ENCODE measurements around the gene THBD. TPM values are rescaled to one million over a fixed set of nuclear protein-coding genes. Genes with fewer than 3 reads are reported as not detected.
A peak's percentile ranks its signal among the peaks of the same experiment; 100 is the strongest.

The THBD gene
- total and polyA plus RNA-seq, 2 donors (not counting 1 experiment from before 2014, with no cell fraction given), result 0.99 to 8.4 TPM

GRCh38 chr20:23000232-23000947 lies 49.1 kb downstream of the THBD start:
- Histone ChIP-seq H3K9me3 (ENCODE audit: control insufficient read depth, insufficient read depth, low read depth, low read length) (no peaks in the 10 kb centered on the region), H3K9ac (ENCODE audit: insufficient read depth, low read length) (no peak overlapping the region), H3K4me2 (ENCODE audit: extremely low read depth, insufficient read depth, low read length) (no peak overlapping the region), H3K4me3 (replicated peaks in 1 of 4; ENCODE audit: control extremely low read depth in 1 of 4, insufficient read depth in 1 of 4, low read depth in 3 of 4, low read length in 4 of 4) (no peak overlapping the region), H3K27me3 (ENCODE audit: control insufficient read depth, insufficient read depth, low read length) (no peaks in the 10 kb centered on the region), H4K20me1 (ENCODE audit: control insufficient read depth, extremely low read depth, insufficient read depth, low read length) (no peaks in the 10 kb centered on the region), H3K4me1 (ENCODE audit: control insufficient read depth, extremely low read depth, insufficient read depth, low read length) (no peaks in the 10 kb centered on the region), H2AFZ (ENCODE audit: low read length) (no peak overlapping the region), H3K36me3 (ENCODE audit: control insufficient read depth, insufficient read depth, low read length) (no peaks in the 10 kb centered on the region), H3K79me2 (ENCODE audit: control insufficient read depth, insufficient read depth, low read length) (no peaks in the 10 kb centered on the region), H3K27ac (ENCODE audit: insufficient read depth, low read length) (no peak overlapping the region)
- TF ChIP-seq EZH2 (IDR thresholded peaks at IDR 0.05; ENCODE audit: low read length, missing control alignments), result no peak
- TF ChIP-seq CTCF (conservative IDR thresholded peaks at IDR 0.05 in 1 of 2, IDR thresholded peaks at IDR 0.05 in 1 of 2; ENCODE audit: low read depth in 1 of 2, low read length in 2 of 2), result no peak
- no peak for DNase-seq (ENCODE audit: low read depth in 2 of 2)

- TF ChIP-seq EZH2 (IDR thresholded peaks at IDR 0.05; ENCODE audit: low read length, missing control alignments) (no peak), CTCF (conservative IDR thresholded peaks at IDR 0.05 in 1 of 2, IDR thresholded peaks at IDR 0.05 in 1 of 2; ENCODE audit: low read depth in 1 of 2, low read length in 2 of 2) (no peak)
- Histone ChIP-seq H2AFZ (ENCODE audit: low read length) (no peak overlapping the region), H3K27me3 (ENCODE audit: control insufficient read depth, insufficient read depth, low read length) (no peaks in the 10 kb centered on the region), H4K20me1 (ENCODE audit: control insufficient read depth, extremely low read depth, insufficient read depth, low read length) (no peaks in the 10 kb centered on the region), H3K4me1 (ENCODE audit: control insufficient read depth, extremely low read depth, insufficient read depth, low read length) (no peaks in the 10 kb centered on the region), H3K9me3 (ENCODE audit: control insufficient read depth, insufficient read depth, low read depth, low read length) (no peaks in the 10 kb centered on the region), H3K4me2 (ENCODE audit: extremely low read depth, insufficient read depth, low read length) (no peak overlapping the region), H3K79me2 (ENCODE audit: control insufficient read depth, insufficient read depth, low read length) (no peaks in the 10 kb centered on the region), H3K4me3 (replicated peaks in 1 of 4; ENCODE audit: control extremely low read depth in 1 of 4, insufficient read depth in 1 of 4, low read depth in 3 of 4, low read length in 4 of 4) (no peak overlapping the region), H3K9ac (ENCODE audit: insufficient read depth, low read length) (no peak overlapping the region), H3K36me3 (ENCODE audit: control insufficient read depth, insufficient read depth, low read length) (no peaks in the 10 kb centered on the region), H3K27ac (ENCODE audit: insufficient read depth, low read length) (no peak overlapping the region)
- peak in 1 of 2 donors; percentile 9 for DNase-seq (ENCODE audit: low read depth in 2 of 2)
These were observed 49.7 kb downstream of the THBD start for GRCh38 chr20:22999756-23000155.

GRCh38 chr20:22998476-22998875 lies 51.0 kb downstream of the THBD start:
- TF ChIP-seq CTCF (conservative IDR thresholded peaks at IDR 0.05 in 1 of 2, IDR thresholded peaks at IDR 0.05 in 1 of 2; ENCODE audit: low read depth in 1 of 2, low read length in 2 of 2) (no peak), EZH2 (IDR thresholded peaks at IDR 0.05; ENCODE audit: low read length, missing control alignments) (no peak)
- DNase-seq (ENCODE audit: low read depth in 2 of 2), result no peak

More at GRCh38 chr20:22998476-22998875, 51.0 kb downstream of the THBD start:
- Histone ChIP-seq H3K36me3 (ENCODE audit: control insufficient read depth, insufficient read depth, low read length) (no peaks in the 10 kb centered on the region), H3K4me3 (replicated peaks in 1 of 4; ENCODE audit: control extremely low read depth in 1 of 4, insufficient read depth in 1 of 4, low read depth in 3 of 4, low read length in 4 of 4) (no peak overlapping the region), H3K27me3 (ENCODE audit: control insufficient read depth, insufficient read depth, low read length) (no peaks in the 10 kb centered on the region), H3K4me1 (ENCODE audit: control insufficient read depth, extremely low read depth, insufficient read depth, low read length) (no peaks in the 10 kb centered on the region), H3K9ac (ENCODE audit: insufficient read depth, low read length) (no peak overlapping the region), H3K27ac (ENCODE audit: insufficient read depth, low read length) (no peak overlapping the region), H4K20me1 (ENCODE audit: control insufficient read depth, extremely low read depth, insufficient read depth, low read length) (no peaks in the 10 kb centered on the region), H3K79me2 (ENCODE audit: control insufficient read depth, insufficient read depth, low read length) (no peaks in the 10 kb centered on the region), H2AFZ (ENCODE audit: low read length) (no peak overlapping the region), H3K9me3 (ENCODE audit: control insufficient read depth, insufficient read depth, low read depth, low read length) (no peaks in the 10 kb centered on the region), H3K4me2 (ENCODE audit: extremely low read depth, insufficient read depth, low read length) (no peak overlapping the region)
